Thyroid gland (tissue), 4 donors: ENCODE data around the gene SERHL2. TPM values are rescaled to one million over a fixed set of nuclear protein-coding genes. Genes with fewer than 3 reads are reported as not detected.
"Not testable (repeated sequence)": the region's sequence is repeated elsewhere in the genome, so short reads cannot be mapped to it uniquely, and the experiment has no call there.

Experiments used
- DNase-seq, 2 donors: peaks; one replicate each; pipeline ENCODE4 v3.0.0-alpha.2; 2019
- H3K27ac ChIP-seq, 3 donors: fragments of 200-600 bp; sonication (generic); 1 replicate in 2 of 3; 2 replicates in 1 of 3; pipeline ENCODE4 v1.5.1; 2016 to 2019; ENCODE audit warnings: mild to moderate bottlenecking in 1 of 3, moderate library complexity in 1 of 3
- H3K27me3 ChIP-seq: fragments of 200-600 bp; sonication (generic); one replicate; pipeline ENCODE4 v1.5.1; 2019
- H3K36me3 ChIP-seq, 2 donors: fragments of 200-600 bp; sonication (generic); one replicate each; pipeline ENCODE4 v1.5.1; 2016 to 2019
- H3K4me1 ChIP-seq, 2 donors: fragments of 200-600 bp; sonication (generic); one replicate each; pipeline ENCODE4 v1.5.1; 2017 to 2019
- H3K4me3 ChIP-seq, 3 donors: fragments of 200-600 bp; sonication (generic); replicated peaks in 1 of 3; 1 replicate in 2 of 3; 2 replicates in 1 of 3; pipeline ENCODE4 v1.5.1; 2016; ENCODE audit warnings: mild to moderate bottlenecking in 1 of 3
- H3K9me3 ChIP-seq: fragments of 200-600 bp; sonication (generic); one replicate; pipeline ENCODE4 v1.5.1; 2017
- CTCF ChIP-seq, 6 experiments: fragments of 200-600 bp in 3 of 6; fragments of 450-650 bp in 3 of 6; sonication (generic) in 3 of 6; IDR thresholded peaks; one replicate each; pipeline ENCODE4 v1.5.1; 2016 to 2019; ENCODE audit warnings: antibody characterized with exemption in 6 of 6, mild to moderate bottlenecking in 2 of 6, inconsistent platforms in 1 of 6, moderate library complexity in 1 of 6
- POLR2A ChIP-seq, 2 donors: fragments of 450-650 bp; IDR thresholded peaks; one replicate each; pipeline ENCODE4 v1.6.1; 2017; ENCODE audit warnings: antibody characterized with exemption in 2 of 2, mild to moderate bottlenecking in 2 of 2, moderate library complexity in 1 of 2
- WGBS, 2 donors: methylation state at CpG; one replicate each; pipeline ENCODE4 v1.1.5; 2017; 5-methylcytosine and 5-hydroxymethylcytosine counted together
- intact Hi-C: fragments of 100-400 bp; cut with DNase I; formaldehyde crosslinking; loops from one replicate; pipeline ENCODE4 v1.15.1; 2023
- total RNA-seq, 4 donors: library from RNA; depleted of rRNA; stranded (reverse); fragments of >200 nt; gene quantifications; one replicate each; pipeline ENCODE4 v1.2.3, GENCODE V29; 2016

Gene SERHL2
- total RNA-seq, 4 donors from 2014 or later, result 0.83 to 5.1 (median 3.1) TPM; not detected in 1

DNA sequence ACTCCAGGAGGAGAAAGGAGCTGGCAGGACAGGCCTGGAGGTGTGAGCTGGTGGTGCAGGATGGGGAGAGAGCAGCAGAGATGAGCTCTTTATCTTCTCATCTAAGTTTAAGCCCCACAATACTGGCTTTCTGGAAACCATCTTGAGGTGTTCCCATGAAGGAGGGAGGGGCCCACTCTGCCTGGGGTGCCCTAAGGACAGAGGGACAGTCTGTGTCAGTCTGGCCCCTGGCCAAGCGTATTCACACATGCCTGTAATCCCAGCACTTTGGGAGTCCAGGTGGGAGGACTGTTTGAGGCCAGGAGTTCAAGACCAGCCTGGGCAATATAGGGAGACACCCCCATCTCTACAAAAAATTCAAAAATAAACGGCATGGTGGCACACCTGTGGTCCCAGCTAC lies 8.9 kb downstream of the SERHL2 start:
- no peaks in the 10 kb centered on the region for H3K9me3 ChIP-seq
- peak overlapping the region in 1 of 3 donors; percentile 63 for H3K27ac ChIP-seq
- TF ChIP-seq POLR2A (IDR thresholded peaks at IDR 0.05), result no peak
- TF ChIP-seq CTCF (IDR thresholded peaks at IDR 0.05), result no peak
- H3K27me3 ChIP-seq, result no peaks in the 10 kb centered on the region
- no peaks in the 10 kb centered on the region for H3K36me3 ChIP-seq
- 80 to 88% methylated on average over 2 of the region's 2 CpGs for WGBS, 2 donors
- H3K4me3 ChIP-seq, result no peak overlapping the region
- H3K4me1 ChIP-seq, result peaks cover 19 to 28% of the 10 kb centered on the region in 2 donors
- intact Hi-C loops, result no loop called here
- no peak for DNase-seq

DNA sequence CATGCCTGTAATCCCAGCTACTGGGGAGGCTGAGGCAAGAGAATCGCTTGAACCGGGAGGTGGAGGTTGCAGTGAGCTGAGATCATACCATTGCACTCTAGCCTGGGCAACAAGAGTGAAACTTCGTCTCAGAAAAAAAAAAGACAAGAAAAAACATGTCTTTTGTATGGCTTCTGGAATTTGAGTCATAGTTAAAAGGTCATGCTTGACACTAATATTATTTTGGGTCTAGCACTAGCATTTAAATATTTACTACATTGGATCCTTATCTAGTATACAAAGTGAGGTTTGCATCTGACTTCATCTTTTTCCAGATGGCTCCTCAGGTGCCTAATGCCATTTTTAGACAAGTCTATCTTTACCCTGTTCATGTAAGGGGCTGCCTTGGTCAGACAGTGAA lies 10.2 kb downstream of the SERHL2 start:
- 86 to 94% methylated on average over 3 of the region's 3 CpGs for WGBS, 2 donors
- H3K36me3 ChIP-seq, intact Hi-C loops, H3K27ac ChIP-seq, H3K27me3 ChIP-seq, H3K9me3 ChIP-seq, DNase-seq, H3K4me3 ChIP-seq: not testable (repeated sequence)
- peaks cover 19 to 28% of the 10 kb centered on the region in 2 donors for H3K4me1 ChIP-seq

GRCh38 chr22:42564699-42565098 lies 10.9 kb downstream of the SERHL2 start:
- H3K27ac ChIP-seq, result no peak overlapping the region
- intact Hi-C loops, result no loop called here
- H3K9me3 ChIP-seq, result no peaks in the 10 kb centered on the region
- no peaks in the 10 kb centered on the region for H3K36me3 ChIP-seq
- H3K4me1 ChIP-seq, result peaks cover 19 to 28% of the 10 kb centered on the region in 2 donors
- DNase-seq, result no peak
- TF ChIP-seq CTCF (IDR thresholded peaks at IDR 0.05) (no peak), POLR2A (IDR thresholded peaks at IDR 0.05) (no peak)
- no peak overlapping the region for H3K4me3 ChIP-seq
- WGBS, 2 donors, result 97 to 99% methylated on average over 17 of the region's 17 CpGs
- no peaks in the 10 kb centered on the region for H3K27me3 ChIP-seq

DNA sequence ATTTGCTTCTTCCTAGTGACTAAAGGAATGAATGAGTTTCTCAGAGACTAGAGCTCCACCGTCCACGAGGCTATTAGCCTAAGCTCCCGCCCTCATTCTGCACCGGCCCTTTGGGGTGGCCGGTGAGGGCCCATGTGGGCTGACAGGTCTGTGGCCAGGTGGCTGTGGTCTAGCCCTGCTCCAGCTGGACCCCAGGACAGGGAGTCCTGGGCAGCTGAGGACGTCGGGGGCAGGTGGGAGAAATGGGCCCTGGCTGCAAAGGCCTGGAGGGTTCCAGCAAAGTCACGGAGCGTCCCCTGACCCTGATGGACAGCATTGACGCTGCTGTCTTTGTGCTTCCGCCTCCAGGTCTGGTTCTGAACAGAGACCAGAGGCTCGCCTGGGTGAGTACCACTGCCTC lies 12.2 kb downstream of the SERHL2 start:
- peaks cover 16 to 18% of the 10 kb centered on the region in 2 donors for H3K4me1 ChIP-seq
- no peak overlapping the region for H3K27ac ChIP-seq
- no peaks in the 10 kb centered on the region for H3K36me3 ChIP-seq
- intact Hi-C loops, result no loop called here
- TF ChIP-seq POLR2A (IDR thresholded peaks at IDR 0.05), result no peak
- TF ChIP-seq CTCF (IDR thresholded peaks at IDR 0.05), result no peak
- H3K4me3 ChIP-seq, result no peak overlapping the region
- WGBS, 2 donors, result 93 to 95% methylated on average over 12 of the region's 12 CpGs
- DNase-seq, result no peak
- H3K9me3 ChIP-seq, result no peaks in the 10 kb centered on the region
- no peaks in the 10 kb centered on the region for H3K27me3 ChIP-seq

- H3K27ac ChIP-seq, H3K4me3 ChIP-seq, DNase-seq, H3K36me3 ChIP-seq, intact Hi-C loops, H3K27me3 ChIP-seq, H3K4me1 ChIP-seq, H3K9me3 ChIP-seq: not testable (repeated sequence)
- 78 to 93% methylated on average over 4 to 6 of the region's 6 CpGs for WGBS, 2 donors
Observed at GRCh38 chr22:42567950-42568349, 14.2 kb downstream of the SERHL2 start.

- WGBS, 2 donors, result 90 to 92% methylated on average over 8 to 9 of the region's 9 CpGs
- intact Hi-C loops, result not testable (repeated sequence)
Observed at GRCh38 chr22:42570580-42570979, 16.8 kb downstream of the SERHL2 start.

GRCh38 chr22:42571068-42571467 lies 17.3 kb downstream of the SERHL2 start:
- intact Hi-C loops, H3K9me3 ChIP-seq, DNase-seq, H3K36me3 ChIP-seq, H3K27me3 ChIP-seq, H3K4me1 ChIP-seq, H3K27ac ChIP-seq, H3K4me3 ChIP-seq: not testable (repeated sequence)
- WGBS, 2 donors, result 87 to 90% methylated on average over 8 to 11 of the region's 12 CpGs

More at GRCh38 chr22:42570580-42570979, 16.8 kb downstream of the SERHL2 start:
- not testable (repeated sequence) for H3K36me3 ChIP-seq, H3K9me3 ChIP-seq, DNase-seq, H3K27me3 ChIP-seq, H3K4me3 ChIP-seq, H3K27ac ChIP-seq, H3K4me1 ChIP-seq

GRCh38 chr22:42574046-42574445 lies 20.3 kb downstream of the SERHL2 start:
- intact Hi-C loops, H3K4me3 ChIP-seq, H3K27me3 ChIP-seq, H3K9me3 ChIP-seq, DNase-seq, H3K4me1 ChIP-seq, H3K27ac ChIP-seq: not testable (repeated sequence)
- 100% methylated on average over 1 of the region's 1 CpG; no CpG with 5 or more reads in 1 of the 2 donors for WGBS, 2 donors
- H3K36me3 ChIP-seq, result peaks cover 14 to 17% of the 10 kb centered on the region in 2 donors

GRCh38 chr22:42574468-42574867 lies 20.7 kb downstream of the SERHL2 start:
- H3K9me3 ChIP-seq, H3K4me3 ChIP-seq, H3K4me1 ChIP-seq, intact Hi-C loops, DNase-seq, H3K27ac ChIP-seq, H3K27me3 ChIP-seq: not testable (repeated sequence)
- peaks cover 14 to 17% of the 10 kb centered on the region in 2 donors for H3K36me3 ChIP-seq
- WGBS, 2 donors, result 81 to 93% methylated on average over 4 to 12 of the region's 21 CpGs

GRCh38 chr22:42575996-42576574 lies 22.3 kb downstream of the SERHL2 start:
- H3K9me3 ChIP-seq, H3K27me3 ChIP-seq, H3K27ac ChIP-seq, intact Hi-C loops, DNase-seq, H3K4me3 ChIP-seq, H3K4me1 ChIP-seq: not testable (repeated sequence)
- H3K36me3 ChIP-seq, result peaks cover 14 to 17% of the 10 kb centered on the region in 2 donors
- 88 to 94% methylated on average over 7 to 29 of the region's 30 CpGs for WGBS, 2 donors
